HepG2 (cell line): ENCODE results near the gene GYS1. TPM values are rescaled to one million over a fixed set of nuclear protein-coding genes. Genes with fewer than 3 reads are reported as not detected.

Source experiments
- GZF1 ChIP-seq: sonication (generic); formaldehyde crosslinking; IDR thresholded peaks from 2 replicates; pipeline ENCODE4 v1.5.1; 2020; ENCODE audit warnings: mild to moderate bottlenecking, missing genetic modification reagents
- HNRNPH1 ChIP-seq: fragments of 200-400 bp; formaldehyde crosslinking; optimal IDR thresholded peaks from 2 replicates; pipeline ENCODE3; 2017; ENCODE audit warnings: mild to moderate bottlenecking, low read depth, low read length
- IKZF4 ChIP-seq: sonication (generic); formaldehyde crosslinking; IDR thresholded peaks from 2 replicates; pipeline ENCODE4 v1.5.1; 2020; ENCODE audit warnings: borderline replicate concordance, mild to moderate bottlenecking, low read depth, missing genetic modification reagents; ENCODE audit errors: not compliant biosample characterization
- NAIF1 ChIP-seq: sonication (generic); formaldehyde crosslinking; IDR thresholded peaks from 2 replicates; pipeline ENCODE4 v1.5.0; 2020; ENCODE audit warnings: mild to moderate bottlenecking, missing genetic modification reagents, borderline replicate concordance
- NCOA1 ChIP-seq: sonication (generic); formaldehyde crosslinking; IDR thresholded peaks from 2 replicates; pipeline ENCODE4 v1.9.0; 2021; ENCODE audit warnings: missing genetic modification reagents
- NPAS2 ChIP-seq: sonication (generic); formaldehyde crosslinking; IDR thresholded peaks from 2 replicates; pipeline ENCODE4 v1.8.0; 2022; ENCODE audit warnings: mild to moderate bottlenecking, missing genetic modification reagents, borderline replicate concordance
- NR2F1 ChIP-seq, 2 experiments: fragments of 450-650 bp in 1 of 2; formaldehyde crosslinking in 1 of 2; IDR thresholded peaks; 2 replicates each; pipeline versions ENCODE4 v1.5.0 to v1.6.1; 2016 to 2020; ENCODE audit warnings: mild to moderate bottlenecking in 1 of 2, missing compliant biosample characterization in 1 of 2, missing genetic modification reagents in 1 of 2, moderate library complexity in 1 of 2
- PTBP1 ChIP-seq: fragments of 200-400 bp; formaldehyde crosslinking; IDR thresholded peaks from 2 replicates; pipeline ENCODE4 v1.6.1; 2018; ENCODE audit warnings: low read length, low read depth; ENCODE audit not compliant: poor library complexity, severe bottlenecking
- RFX5 ChIP-seq: IDR thresholded peaks from 2 replicates; pipeline ENCODE4 v1.6.1; 2011; ENCODE audit warnings: low read depth, low read length, improper control_type of control experiment
- SOX6 ChIP-seq, 2 experiments: fragments of 450-650 bp in 1 of 2; sonication (generic) in 1 of 2; formaldehyde crosslinking in 1 of 2; IDR thresholded peaks; 2 replicates each; pipeline versions ENCODE4 v1.4.0 to v1.6.1; 2017 to 2020; ENCODE audit warnings: antibody characterized with exemption in 1 of 2, mild to moderate bottlenecking in 1 of 2, missing genetic modification reagents in 1 of 2
- ZFP82 ChIP-seq: sonication (generic); formaldehyde crosslinking; IDR thresholded peaks from 2 replicates; pipeline ENCODE4 v1.5.1; 2020; ENCODE audit warnings: mild to moderate bottlenecking, missing genetic modification reagents, borderline replicate concordance
- ZGPAT ChIP-seq: IDR thresholded peaks from 2 replicates; pipeline ENCODE4 v1.6.1; 2016; ENCODE audit warnings: mild to moderate bottlenecking
- ZKSCAN5 ChIP-seq: sonication (generic); formaldehyde crosslinking; IDR thresholded peaks from 2 replicates; pipeline ENCODE4 v1.5.1; 2020; ENCODE audit warnings: mild to moderate bottlenecking, missing genetic modification reagents
- ZNF3 ChIP-seq: IDR thresholded peaks from 2 replicates; pipeline ENCODE4 v1.7.0; 2017; ENCODE audit warnings: inconsistent platforms
- ZNF350 ChIP-seq: sonication (generic); formaldehyde crosslinking; IDR thresholded peaks from 2 replicates; pipeline ENCODE4 v1.4.0; 2020; ENCODE audit warnings: mild to moderate bottlenecking, low read depth, missing genetic modification reagents, borderline replicate concordance
- ZNF687 ChIP-seq: sonication (generic); formaldehyde crosslinking; IDR thresholded peaks from 2 replicates; pipeline ENCODE4 v1.5.1; 2020; ENCODE audit warnings: mild to moderate bottlenecking, missing genetic modification reagents, moderate library complexity
- ZNF724P ChIP-seq: sonication (generic); formaldehyde crosslinking; IDR thresholded peaks from 2 replicates; pipeline ENCODE4 v1.8.0; 2022; ENCODE audit warnings: missing genetic modification reagents, borderline replicate concordance
- ZNF746 ChIP-seq: sonication (generic); formaldehyde crosslinking; IDR thresholded peaks from 2 replicates; pipeline ENCODE4 v1.8.0; 2022; ENCODE audit warnings: mild to moderate bottlenecking, missing genetic modification reagents
- polyA plus RNA-seq, 8 experiments: library from polyadenylated mRNA; depleted of rRNA in 3 of 8; stranded (reverse) in 7 of 8; unstranded in 1 of 8; fragments of >200 nt; fragmentation: Illumina TruSeq in 4 of 8; extraction: Trizol in 4 of 8; gene quantifications; 2 replicates each; pipeline versions ENCODE4 v1.2.1 to v1.2.3, GENCODE V29; 2011 to 2016; ENCODE audit warnings: low read depth in 4 of 8, missing spikeins in 1 of 8, mixed read lengths in 1 of 8; ENCODE audit not compliant: insufficient read depth in 1 of 8
- total RNA-seq, 5 experiments: library from RNA; depleted of rRNA; stranded (reverse); fragments of >200 nt; fragmentation: Illumina TruSeq; extraction: Trizol; gene quantifications; 2 replicates each; pipeline ENCODE4 v1.2.3, GENCODE V29; 2016; ENCODE audit warnings: low read depth in 1 of 5
- TF ChIP-seq, protein P1 (sequence below): IDR thresholded peaks from 2 replicates; pipeline ENCODE4 v1.6.1; 2016; ENCODE audit warnings: missing compliant biosample characterization, missing genetic modification reagents, borderline replicate concordance
- TF ChIP-seq, protein P2 (sequence below): sonication (generic); formaldehyde crosslinking; IDR thresholded peaks from 2 replicates; pipeline ENCODE4 v1.5.0; 2020; ENCODE audit warnings: mild to moderate bottlenecking, missing genetic modification reagents, moderate library complexity

GYS1 gene
- total and polyA plus RNA-seq, 2 of the 13 experiments (the other 11 are each of a cell fraction or from before 2014, with no cell fraction given) = 18.4 to 42.1 TPM

DNA sequence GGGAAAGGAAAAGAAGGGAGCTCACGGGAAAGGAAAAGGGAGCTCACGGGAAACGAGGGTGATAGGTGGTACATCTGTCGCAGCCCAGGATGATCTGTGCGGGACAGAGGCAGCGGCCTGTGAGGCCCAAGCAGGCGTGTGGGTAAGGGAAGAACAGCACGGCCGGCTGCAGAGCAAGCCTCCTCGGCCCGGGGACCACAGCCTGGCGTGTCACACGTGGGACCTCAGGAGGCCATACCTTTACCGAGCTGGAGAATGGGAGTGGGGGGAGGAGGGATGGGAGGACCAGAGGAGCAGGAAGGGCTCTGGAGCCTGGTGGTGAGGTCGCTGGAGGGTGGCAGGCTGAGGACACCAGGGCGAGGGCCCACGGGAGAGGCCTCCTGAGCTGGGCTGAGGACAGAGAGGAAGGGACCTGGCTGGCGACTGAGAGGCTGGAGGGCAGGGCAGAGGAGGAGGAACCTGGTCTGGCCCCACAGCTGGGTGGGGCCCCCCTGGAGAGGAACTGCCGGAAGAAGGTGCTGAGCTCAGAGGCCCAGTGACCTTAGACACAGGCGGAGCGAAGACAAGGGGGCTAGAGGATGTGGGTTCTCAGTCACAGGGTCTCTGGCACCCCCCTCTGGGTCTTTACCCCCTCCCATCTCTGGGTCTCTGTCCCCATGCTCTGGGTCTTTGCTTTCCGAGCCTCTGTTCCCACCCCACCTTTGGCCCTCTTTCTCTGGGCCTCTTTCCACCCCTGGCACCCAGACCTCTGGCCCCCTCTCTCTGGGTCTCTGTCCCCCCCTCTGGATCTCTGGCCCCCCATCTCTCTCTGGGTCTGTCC, 30.9 kb downstream of the GYS1 start (continued):
- peak; percentile 94 for TF ChIP-seq ZNF687 (CRISPR knock-in tag)
- TF ChIP-seq ZNF724P (CRISPR knock-in tag) = peak; percentile 77
- TF ChIP-seq NAIF1 = peak; percentile 82
- TF ChIP-seq ZNF746 = peak; percentile 88
- TF ChIP-seq NPAS2 (CRISPR knock-in tag) = no peak
- peak; percentile 87; the same call in 1 of the 2 replicates for TF ChIP-seq ZGPAT
- TF ChIP-seq SOX6 (IDR thresholded peaks at IDR 0.05) = no peak
- peak; percentile 58 for TF ChIP-seq SOX6 (CRISPR knock-in tag; IDR thresholded peaks at IDR 0.05)
- TF ChIP-seq NCOA1 (CRISPR knock-in tag) = peak; percentile 87; the same call in 1 of the 2 replicates
- TF ChIP-seq HNRNPH1 = peak; percentile 97
- 0 out of 2 replicates have a peak, but pooled peaks have one; percentile 20 for TF ChIP-seq ZNF3 (CRISPR knock-in tag)
- TF ChIP-seq IKZF4 (CRISPR knock-in tag) = peak; percentile 85
- no peak for TF ChIP-seq ZFP82 (CRISPR knock-in tag)
- peak; percentile 83 for TF ChIP-seq ZNF350 (CRISPR knock-in tag)
- peak; percentile 80 for TF ChIP-seq PTBP1
- TF ChIP-seq GZF1 (CRISPR knock-in tag) = peak; percentile 93
- TF ChIP-seq ZKSCAN5 = peak; percentile 78
- TF ChIP-seq, protein P1, sequence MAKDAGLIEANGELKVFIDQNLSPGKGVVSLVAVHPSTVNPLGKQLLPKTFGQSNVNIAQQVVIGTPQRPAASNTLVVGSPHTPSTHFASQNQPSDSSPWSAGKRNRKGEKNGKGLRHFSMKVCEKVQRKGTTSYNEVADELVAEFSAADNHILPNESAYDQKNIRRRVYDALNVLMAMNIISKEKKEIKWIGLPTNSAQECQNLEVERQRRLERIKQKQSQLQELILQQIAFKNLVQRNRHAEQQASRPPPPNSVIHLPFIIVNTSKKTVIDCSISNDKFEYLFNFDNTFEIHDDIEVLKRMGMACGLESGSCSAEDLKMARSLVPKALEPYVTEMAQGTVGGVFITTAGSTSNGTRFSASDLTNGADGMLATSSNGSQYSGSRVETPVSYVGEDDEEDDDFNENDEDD (CRISPR knock-in tag) = no peak
- TF ChIP-seq RFX5 = peak; percentile 29; the same call in 1 of the 2 replicates
- TF ChIP-seq, protein P2, sequence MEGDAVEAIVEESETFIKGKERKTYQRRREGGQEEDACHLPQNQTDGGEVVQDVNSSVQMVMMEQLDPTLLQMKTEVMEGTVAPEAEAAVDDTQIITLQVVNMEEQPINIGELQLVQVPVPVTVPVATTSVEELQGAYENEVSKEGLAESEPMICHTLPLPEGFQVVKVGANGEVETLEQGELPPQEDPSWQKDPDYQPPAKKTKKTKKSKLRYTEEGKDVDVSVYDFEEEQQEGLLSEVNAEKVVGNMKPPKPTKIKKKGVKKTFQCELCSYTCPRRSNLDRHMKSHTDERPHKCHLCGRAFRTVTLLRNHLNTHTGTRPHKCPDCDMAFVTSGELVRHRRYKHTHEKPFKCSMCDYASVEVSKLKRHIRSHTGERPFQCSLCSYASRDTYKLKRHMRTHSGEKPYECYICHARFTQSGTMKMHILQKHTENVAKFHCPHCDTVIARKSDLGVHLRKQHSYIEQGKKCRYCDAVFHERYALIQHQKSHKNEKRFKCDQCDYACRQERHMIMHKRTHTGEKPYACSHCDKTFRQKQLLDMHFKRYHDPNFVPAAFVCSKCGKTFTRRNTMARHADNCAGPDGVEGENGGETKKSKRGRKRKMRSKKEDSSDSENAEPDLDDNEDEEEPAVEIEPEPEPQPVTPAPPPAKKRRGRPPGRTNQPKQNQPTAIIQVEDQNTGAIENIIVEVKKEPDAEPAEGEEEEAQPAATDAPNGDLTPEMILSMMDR = no peak
- TF ChIP-seq NR2F1 (CRISPR knock-in tag; IDR thresholded peaks at IDR 0.05) = peak; percentile 31 to 66
